Lower leg skin (tissue), 3 donors: ENCODE data around the gene DLG5.

Experiments used
- CTCF ChIP-seq, 3 donors: fragments of 450-650 bp; IDR thresholded peaks; one replicate each; pipeline ENCODE4 v1.5.1; 2016; ENCODE audit warnings: antibody characterized with exemption in 3 of 3, mild to moderate bottlenecking in 3 of 3, moderate library complexity in 2 of 3
- POLR2A ChIP-seq, 2 donors: fragments of 450-650 bp; IDR thresholded peaks; one replicate each; pipeline ENCODE4 v1.6.1; 2016 to 2017; ENCODE audit warnings: antibody characterized with exemption in 2 of 2, mild to moderate bottlenecking in 1 of 2, moderate library complexity in 1 of 2

GRCh38 chr10:77902159-77902558, 24.4 kb downstream of the DLG5 start:
- TF ChIP-seq CTCF (IDR thresholded peaks at IDR 0.05) (no peak), POLR2A (IDR thresholded peaks at IDR 0.05) (no peak)
